B cell (primary cell): ENCODE measurements around the gene MRPS22.

ENCODE experiments used
- CTCF ChIP-seq: fragments of 200-600 bp; IDR thresholded peaks from one replicate; pipeline ENCODE4 v1.8.0; 2022; ENCODE audit warnings: antibody characterized with exemption, mild to moderate bottlenecking
- EZH2 ChIP-seq: IDR thresholded peaks from 2 replicates; pipeline ENCODE4 v1.6.1; 2012; ENCODE audit warnings: borderline replicate concordance, low read depth, mild to moderate bottlenecking, moderate library complexity, low read length; ENCODE audit not compliant: insufficient read depth, poor library complexity, severe bottlenecking

DNA sequence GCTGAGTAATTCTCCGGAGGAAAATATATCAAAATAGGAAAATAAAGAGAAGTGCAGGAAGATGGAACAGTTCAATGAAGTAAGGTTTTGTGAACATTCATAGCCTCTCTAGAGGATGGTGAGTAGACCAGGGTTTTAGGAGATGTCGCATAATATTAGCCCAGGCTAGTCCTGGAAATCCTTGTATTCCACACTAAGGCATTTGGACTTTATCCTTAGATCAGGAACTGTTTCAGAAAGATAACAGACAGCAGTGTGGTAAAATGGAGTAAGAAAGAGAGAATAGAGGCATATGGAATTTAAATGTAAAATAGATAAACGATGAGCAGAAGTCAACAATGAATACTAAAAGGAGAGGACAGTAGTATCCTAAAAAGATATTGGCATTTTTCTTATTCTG lies 33.6 kb downstream of the MRPS22 start:
- TF ChIP-seq EZH2 (no peak), CTCF (no peak)
